Epithelial cell of prostate (primary cell): ENCODE measurements around the gene PTP4A2.
"Not testable (repeated sequence)": the region's sequence is repeated elsewhere in the genome, so short reads cannot be mapped to it uniquely, and the experiment has no call there.

Source experiments
- DNase-seq: peaks from one replicate; pipeline ENCODE4 v3.0.0-alpha.2; 2011; ENCODE audit warnings: low read depth, low spot score
- H3K27ac ChIP-seq: fragments of 450-650 bp; 2 replicates; pipeline ENCODE4 v1.5.1; 2017; ENCODE audit warnings: mild to moderate bottlenecking

PTP4A2 gene

DNA sequence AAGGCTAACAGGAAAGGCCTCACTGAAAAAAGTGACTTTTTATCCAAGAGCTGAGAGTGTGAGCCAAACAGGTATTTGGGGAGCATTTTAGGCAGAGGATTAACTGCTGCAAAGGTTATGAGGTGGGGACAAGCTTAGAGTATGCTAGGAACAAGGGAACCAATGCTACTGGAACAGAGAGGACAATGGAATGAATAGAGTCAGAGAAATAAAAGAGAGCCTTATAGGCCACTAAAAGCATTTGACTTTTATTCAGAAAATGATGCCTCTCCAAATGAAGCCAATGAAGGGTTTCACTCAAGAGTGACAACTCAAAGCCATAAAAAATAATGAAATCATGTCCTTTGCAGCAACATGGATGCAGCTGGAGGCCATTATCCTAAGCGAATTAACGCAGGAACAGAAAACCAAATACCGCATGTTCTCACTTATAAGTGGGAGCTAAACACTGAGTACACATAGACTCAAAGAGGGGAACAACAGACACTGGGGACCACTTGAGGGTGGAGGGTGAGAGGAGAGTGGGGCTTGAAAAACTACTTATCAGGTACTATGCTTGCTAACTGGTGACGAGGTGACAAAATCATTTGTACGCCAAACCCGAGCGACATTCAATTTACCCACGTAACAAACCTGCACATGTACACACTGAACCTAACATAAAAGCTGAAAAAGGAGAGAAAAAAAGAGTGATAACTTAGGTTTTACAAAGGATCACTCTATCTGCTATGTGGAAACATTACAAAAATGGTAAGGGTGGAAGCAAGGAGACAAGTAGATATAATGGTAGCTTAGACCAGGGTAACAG, 11.1 kb downstream of the PTP4A2 start:
- DNase-seq: no peak
- H3K27ac ChIP-seq: peak overlapping the region; percentile 5

DNA sequence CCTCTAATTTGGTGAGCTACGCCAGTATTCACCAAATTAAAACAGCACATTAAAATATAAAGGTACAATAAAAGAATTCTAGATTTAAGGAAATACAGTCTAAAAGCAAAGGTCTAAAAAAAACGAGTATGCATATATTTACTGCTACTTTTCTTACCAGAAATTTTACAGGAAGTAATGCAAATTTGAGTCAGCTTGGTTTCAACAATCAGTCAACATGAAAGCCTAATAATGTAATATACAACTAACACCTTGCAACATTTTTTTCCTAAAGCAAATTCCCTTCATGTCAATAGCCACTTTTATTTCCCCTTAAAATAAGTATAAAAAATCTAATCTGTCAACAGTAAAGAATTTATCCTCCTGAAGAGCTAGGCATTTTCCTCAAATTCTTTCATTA, 11.9 kb downstream of the PTP4A2 start:
- peak overlapping the region; percentile 5 for H3K27ac ChIP-seq
- DNase-seq: no peak

DNA sequence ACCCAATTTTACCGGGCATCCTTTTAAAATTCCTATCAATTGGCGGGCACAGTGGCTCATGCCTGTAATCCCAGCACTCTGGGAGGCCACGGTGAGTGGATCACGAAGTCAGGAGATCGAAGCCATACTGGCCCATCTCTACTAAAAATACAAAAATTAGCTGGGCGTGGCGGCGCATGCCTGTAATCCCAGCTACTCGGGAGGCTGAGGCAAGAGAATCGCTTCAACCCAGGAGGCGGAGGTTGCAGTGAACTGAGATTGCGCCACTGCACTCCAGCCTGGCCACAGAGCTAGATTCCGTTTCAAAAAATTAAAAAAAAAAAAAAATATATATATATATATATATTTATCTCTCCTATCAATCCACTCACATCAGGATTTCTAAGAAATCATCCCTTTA, 12.3 kb downstream of the PTP4A2 start:
- not testable (repeated sequence) for DNase-seq, H3K27ac ChIP-seq

DNA sequence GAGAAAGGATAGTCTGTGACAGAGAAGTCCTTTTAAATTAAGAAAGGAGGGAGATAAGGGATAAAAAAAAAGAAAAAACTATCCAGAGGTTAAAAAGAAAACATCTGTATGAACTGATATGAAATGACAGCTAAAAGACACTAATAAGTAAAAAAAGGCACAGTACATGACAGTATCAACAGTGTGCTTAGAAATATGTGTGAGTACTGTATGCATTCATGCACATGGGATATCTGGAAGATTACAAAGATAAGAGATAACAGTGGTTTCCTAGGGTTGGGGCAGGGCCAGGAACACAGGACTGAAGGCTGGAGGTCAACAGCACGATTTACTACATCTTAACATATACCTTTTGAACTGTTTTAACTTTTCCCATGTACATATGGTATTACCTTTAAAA, 13.3 kb downstream of the PTP4A2 start:
- no peak for DNase-seq
- H3K27ac ChIP-seq: no peak overlapping the region

DNA sequence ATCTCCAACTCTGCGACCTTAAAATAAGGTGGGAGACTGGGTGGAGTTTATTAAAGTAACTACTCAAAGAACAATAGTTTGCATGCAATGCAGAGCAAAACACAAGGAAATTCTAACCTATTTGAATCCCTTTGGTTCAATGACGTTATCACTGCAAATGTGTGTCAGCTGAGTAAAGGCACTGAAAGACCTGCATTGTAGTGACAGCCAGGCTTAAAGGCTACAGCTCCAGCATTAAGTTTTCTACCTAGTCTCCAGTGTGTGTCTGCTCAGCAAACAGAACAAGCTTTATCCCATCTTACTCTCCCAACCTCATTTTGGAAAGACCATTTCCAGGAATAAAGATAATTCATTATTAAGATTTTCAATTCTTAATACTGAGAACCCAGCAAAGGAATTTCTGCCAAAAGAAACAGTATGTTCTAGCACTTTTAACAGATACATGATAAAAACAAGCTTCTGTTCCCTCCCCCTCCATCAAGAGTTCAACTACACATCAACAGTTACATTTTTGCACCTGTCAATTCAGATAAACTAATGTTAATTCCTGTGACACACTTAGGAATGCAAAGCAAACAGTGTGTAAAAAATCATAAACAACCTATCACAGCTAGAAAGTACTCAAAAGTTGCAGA, 14.2 kb downstream of the PTP4A2 start:
- DNase-seq: no peak
- H3K27ac ChIP-seq: no peak overlapping the region

DNA sequence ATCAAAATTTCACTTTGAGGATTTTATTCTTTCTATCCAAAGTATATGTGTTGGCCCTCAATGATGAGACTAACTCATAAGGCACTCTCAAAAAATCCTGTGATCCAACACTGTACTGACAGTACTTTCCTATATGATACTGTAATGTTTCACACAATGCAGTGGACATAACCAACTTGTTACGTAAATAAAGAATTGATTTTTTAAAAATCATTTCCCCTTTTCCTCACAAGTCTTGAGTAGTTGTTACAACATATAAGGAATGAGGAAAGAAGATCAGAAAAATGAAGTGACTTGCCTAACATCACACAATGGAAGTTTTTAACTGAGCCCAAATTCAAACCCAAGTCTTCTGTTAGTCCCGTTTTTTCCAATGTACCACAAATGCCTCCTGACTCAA, 17.2 kb downstream of the PTP4A2 start:
- H3K27ac ChIP-seq: peak overlapping the region; percentile 12
- no peak for DNase-seq

DNA sequence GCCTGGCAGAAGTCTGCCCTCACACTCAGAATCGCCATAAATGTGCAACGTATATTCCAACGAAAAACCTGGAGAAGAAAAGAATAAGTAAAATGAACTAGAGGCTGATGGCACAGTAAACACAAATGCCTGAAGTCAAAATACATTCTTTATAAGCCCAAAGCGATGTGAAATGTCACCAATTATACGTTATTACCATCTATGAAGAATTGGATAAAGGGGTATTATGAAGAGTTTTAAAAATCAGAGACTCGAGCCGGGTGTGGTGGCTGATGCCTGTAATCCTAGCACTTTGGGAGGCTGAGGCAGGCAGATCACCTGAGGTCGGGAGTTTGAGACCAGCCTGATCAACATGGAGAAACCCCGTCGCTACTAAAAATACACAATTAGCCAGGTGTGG, 18.6 kb downstream of the PTP4A2 start:
- H3K27ac ChIP-seq: no peak overlapping the region
- no peak for DNase-seq

DNA sequence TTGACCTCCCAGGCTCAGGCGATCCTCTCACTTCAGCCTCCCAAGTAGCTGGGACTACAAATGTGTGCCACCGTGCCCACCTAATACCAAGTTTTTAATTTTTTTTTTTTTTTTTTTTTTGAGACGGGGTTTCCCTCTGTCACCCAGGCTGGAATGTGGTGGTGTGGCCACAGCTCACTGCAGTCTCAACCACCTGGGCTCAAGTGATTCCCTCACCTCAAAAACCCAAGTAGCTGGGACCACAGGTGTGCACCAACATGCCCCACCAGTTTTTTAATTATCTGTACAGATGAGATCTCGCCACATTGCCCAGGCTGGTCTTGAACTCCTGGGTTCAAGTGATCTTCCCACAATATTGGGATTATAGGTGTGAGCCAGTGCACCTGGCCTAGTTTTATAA, 22.7 kb downstream of the PTP4A2 start:
- H3K27ac ChIP-seq: no peak overlapping the region
- no peak for DNase-seq

DNA sequence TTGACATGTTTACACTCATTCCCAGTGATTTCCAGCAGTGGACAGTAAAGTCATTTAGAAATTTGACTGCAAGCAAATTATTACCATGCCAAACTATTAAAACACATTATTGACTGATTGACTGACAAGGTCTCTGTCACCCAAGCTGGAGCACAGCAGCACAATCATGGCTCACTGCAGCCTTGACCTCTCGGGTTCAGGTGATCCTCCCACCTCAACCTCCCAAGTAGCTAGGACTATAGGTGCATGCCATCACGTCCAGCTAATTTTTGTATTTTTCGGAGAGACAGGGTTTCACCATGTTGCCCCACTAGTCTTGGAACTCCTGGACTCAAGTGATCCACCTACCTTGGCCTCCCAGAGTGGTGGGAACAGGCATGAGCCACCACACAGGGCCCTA, 24.2 kb downstream of the PTP4A2 start:
- H3K27ac ChIP-seq: no peak overlapping the region
- no peak for DNase-seq

DNA sequence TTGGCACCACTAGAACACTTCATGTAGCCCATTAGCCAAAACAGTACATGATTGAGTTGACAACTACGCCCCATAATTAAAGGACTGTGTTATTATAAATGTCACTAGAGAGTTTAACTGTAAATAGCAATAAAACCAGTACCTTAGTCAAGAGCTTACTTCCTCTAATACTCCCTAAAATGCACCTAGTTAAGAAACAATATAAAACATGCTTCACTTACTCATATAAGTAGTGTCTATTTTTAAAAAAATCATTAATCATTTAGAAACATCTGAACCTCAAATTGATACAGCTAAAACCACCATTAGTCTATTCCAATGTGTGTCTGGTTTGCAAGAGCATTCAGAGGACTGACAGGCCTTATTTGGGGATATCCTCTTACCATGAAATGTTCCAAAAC, 25.3 kb downstream of the PTP4A2 start:
- no peak for DNase-seq
- no peak overlapping the region for H3K27ac ChIP-seq

DNA sequence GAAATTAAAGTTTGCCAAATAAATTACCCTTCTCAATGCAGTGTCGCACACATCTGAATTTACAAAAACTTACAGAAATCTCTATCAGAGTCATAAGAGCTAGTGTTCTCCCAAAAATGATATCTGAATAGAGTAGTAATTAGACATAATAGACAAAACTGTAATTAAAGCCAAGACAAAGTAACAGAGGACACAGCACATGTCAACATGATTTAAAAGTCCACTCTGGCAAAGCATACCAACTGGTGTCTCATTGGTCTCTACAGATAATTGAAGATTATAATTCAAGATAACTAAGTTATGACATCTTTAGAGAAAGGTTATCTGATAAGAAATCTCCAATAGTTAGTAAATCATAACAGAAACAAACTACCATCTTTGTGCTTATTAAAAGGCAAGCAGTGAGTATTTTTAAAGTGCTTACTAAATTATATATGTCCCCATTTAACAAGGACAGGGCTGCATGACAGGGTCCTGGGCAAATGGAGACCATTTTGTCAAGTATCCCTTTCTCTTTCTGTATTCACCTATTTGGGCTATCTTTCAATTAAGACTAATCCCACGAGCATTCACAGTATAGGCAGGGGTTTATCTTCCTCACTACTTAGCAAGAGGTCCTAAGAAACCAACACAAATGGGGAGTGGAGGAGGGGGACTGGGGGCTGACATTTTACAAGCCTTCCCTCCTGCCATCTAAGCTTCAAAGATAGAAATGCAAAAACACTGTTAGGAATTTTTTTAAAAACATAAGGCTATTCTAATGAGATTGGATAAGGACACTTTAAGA, 26.0 kb downstream of the PTP4A2 start:
- peak overlapping the region; percentile 27 for H3K27ac ChIP-seq
- no peak for DNase-seq

DNA sequence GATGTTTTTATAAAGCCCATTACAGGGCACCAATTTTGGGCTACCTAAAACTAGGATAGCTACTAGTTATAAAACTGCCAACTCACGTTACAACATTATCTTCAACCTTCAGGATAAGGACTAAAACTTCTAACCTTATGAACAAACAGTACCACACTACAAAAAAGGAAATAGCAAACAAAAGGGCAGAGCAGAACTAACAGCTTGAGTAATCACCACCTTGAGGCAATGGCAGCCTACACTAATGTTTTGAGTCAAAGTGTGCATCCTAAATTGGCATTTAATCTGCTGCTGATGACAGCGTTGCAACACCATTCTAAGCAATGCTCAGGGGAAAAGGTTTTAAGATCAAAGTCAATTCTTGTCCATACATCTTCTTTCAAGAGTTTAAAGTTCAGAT, 27.2 kb downstream of the PTP4A2 start:
- peak overlapping the region; percentile 27 for H3K27ac ChIP-seq
- DNase-seq: no peak

DNA sequence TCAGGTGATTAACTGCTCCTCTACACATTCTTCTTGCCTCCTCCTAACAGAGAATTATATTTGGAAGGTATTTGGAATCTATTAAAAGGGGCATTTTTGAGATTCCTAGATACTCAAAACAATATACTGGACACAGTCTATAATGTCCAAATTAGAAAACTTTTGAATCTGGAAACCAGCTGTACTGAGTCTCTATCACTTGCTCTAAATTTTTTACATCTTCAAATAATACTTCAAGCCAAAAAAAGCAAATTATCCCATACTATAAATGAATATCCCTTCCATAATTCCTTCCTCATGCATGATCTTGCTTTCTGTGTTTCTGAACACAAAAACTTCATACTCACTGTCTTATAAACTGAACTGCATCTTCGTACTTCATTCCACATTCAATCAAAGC, 28.5 kb downstream of the PTP4A2 start:
- DNase-seq: no peak
- no peak overlapping the region for H3K27ac ChIP-seq

DNA sequence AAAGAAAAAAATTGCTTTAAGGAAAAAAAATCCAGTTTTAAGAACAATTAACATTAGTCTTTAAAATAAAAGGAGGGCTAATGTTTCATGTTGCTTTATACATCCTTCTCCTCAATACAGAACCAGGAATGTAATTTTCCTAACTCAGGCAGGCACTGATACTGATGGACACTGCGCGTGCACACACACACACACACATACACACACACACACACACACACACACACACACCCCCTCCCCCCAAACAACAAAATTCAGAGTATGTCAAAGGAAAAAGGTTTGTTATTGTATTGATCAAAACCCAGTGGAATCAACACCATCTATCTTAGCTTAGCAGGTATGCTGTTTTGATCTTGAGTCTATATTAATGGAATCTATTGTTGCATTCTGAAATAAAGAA, 31.6 kb downstream of the PTP4A2 start:
- H3K27ac ChIP-seq: no peak overlapping the region
- DNase-seq: no peak

DNA sequence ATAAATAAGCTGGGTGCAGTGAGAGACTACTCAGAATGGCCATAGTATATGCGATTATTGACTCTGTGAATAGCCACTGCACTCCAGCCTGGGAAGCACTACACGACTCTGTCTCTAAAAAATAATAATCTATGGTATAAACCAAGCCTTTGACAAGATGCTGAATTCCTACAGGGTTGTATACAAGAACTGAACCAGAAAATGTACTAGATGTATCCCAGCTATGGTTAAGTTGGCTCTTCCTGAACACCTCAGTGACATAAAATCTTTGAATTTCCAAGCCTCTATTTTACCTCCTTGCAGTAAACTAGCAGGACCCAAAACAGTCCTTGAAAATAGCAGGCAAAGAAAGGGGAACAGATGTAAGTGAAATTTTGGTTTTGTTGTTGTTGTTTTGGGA, 32.5 kb downstream of the PTP4A2 start:
- no peak for DNase-seq
- H3K27ac ChIP-seq: no peak overlapping the region

DNA sequence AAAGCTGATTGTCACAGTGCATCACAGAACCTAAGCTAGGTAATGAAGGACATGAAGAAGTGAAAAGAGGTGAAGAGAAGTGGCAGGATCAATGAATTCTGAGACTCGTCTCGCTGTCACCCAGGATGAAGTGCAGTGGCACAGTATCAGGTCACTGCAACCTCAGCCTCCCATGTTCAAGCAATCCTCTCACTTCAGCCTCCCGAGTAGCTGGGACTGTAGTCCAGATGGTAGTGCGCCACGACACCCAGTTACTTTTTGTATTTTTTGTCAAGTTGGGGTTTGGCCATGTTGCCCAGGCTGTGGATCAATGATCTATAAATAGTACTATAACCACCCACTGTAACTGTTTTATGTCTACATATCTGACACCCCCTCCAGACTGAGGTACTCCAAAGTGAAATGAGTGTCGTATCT, 33.1 kb downstream of the PTP4A2 start:
- no peak overlapping the region for H3K27ac ChIP-seq
- DNase-seq: no peak

DNA sequence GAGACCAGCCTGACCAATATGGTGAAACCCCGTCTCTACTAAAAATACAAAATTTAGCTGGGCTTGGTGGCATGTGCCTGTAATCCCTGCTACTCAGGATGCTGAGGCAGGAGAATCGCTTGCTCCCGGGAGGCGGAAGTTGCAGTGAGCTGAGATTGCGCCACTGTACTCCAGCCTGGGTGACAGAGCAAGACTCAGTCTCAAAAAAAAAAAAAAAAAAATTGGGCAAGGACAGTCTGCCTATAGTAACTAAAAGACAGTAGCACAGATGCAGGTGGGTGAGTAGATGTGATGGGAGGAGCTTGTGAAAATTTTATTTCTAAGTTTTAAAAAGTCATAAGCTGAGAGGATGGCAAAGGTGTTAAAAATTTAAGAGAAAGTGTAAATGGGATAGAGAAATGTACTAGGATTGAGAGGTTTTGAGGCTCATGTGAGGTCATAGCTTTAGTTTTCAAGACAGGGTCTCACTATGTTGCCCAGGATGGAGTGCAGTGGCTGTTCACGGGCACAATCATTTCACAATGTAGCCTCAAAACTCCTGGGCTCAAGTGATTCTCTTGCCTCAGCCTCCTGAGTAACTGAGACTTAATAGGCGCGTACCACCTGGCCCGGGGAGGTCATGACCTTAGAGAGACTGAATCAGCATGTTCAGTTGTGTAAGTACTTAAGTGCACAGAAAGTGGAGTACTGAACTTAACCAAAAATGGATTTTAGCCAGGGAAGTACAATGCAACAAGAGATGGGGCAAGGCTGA, 33.7 kb downstream of the PTP4A2 start:
- DNase-seq: no peak
- H3K27ac ChIP-seq: no peak overlapping the region

DNA sequence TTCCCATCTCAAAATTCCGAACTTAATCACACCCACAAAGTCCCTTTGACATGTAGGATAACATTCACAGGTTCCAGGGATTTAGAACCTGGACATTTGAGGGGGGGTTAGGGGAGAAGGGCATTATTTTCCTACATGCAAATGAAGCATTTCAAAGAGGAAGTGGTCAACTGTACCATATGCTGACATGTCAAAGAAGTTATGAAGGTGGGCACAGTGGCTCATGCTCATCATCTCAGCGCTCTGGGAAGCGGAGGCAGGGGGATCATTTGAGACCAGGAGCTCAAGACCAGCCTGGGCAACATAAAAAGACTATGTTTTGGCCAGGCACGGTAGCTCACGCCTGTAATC, 35.7 kb downstream of the PTP4A2 start:
- DNase-seq: no peak
- no peak overlapping the region for H3K27ac ChIP-seq

DNA sequence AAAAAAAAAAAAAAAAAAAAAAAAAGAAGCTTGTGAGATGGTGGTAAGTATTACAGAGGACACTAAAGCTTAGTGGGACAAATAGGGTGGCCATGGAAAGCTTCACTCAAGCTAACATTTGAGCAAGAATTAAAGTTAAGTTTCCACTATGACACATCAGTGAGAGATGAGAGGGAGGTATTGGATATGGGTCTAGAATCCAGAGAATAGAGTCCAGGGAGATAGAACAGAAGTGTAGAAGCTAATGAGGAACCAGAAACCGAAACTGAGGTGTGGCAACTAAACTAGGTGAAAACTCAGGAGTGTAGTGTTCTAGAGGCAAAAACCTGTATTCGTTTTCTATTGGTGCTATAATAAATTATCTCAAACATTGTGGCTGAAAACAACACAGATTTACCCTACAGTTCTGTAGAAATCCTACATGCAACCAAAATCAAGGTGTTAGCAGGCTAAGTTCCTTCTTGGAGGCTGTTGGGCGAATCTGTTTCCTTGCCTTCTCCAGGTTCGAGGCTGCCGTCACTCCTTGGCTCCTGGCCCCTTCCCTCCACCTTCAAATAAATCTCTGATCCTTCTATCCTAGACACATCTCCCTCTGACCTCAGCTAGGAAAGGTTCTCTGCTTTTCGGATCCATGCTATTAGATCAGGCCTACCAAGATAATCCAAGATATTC, 36.2 kb downstream of the PTP4A2 start:
- H3K27ac ChIP-seq: no peak overlapping the region
- no peak for DNase-seq

DNA sequence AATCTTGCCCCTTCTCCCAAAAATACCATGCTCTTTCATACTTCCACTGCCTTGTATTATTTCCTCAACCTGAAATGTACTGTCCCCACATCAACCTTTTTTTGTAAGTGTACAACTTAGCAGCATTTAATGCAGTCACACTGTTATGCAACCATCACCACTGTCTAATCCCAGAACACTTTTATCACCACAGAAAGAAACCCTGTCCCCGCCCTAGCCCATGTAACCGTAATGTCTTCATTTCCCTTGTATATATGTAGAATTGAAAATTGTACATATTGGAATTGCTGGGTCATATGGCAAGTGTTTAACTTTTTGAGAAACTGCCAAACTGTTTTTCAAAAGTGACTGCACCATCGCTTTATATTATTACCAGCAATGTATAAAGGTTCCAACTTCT, 37.4 kb downstream of the PTP4A2 start:
- no peak for DNase-seq
- H3K27ac ChIP-seq: no peak overlapping the region
